Neural crest cell (in vitro differentiated cells): ENCODE data around the gene FRMD4B. TPM values are rescaled to one million over a fixed set of nuclear protein-coding genes. Genes with fewer than 3 reads are reported as not detected.
A peak's percentile ranks its signal among the peaks of the same experiment; 100 is the strongest.

ENCODE experiments used
- DNase-seq: peaks from one replicate; pipeline ENCODE4 v3.0.0; 2021; ENCODE audit warnings: low read depth, mixed read lengths, low spot score
- H3K27ac Mint-ChIP-seq: one replicate; pipeline ENCODE4 v1.8.0; 2021; ENCODE audit warnings: mild to moderate bottlenecking, mixed read lengths; ENCODE audit not compliant: unreplicated experiment
- H3K27me3 Mint-ChIP-seq: 2 replicates; pipeline ENCODE4 v1.8.0; 2021; ENCODE audit warnings: low read depth, mild to moderate bottlenecking, mixed read lengths
- H3K36me3 Mint-ChIP-seq: 2 replicates; pipeline ENCODE4 v1.8.0; 2021; ENCODE audit warnings: low read depth, mild to moderate bottlenecking, mixed read lengths
- H3K4me1 Mint-ChIP-seq: 2 replicates; pipeline ENCODE4 v1.8.0; 2021; ENCODE audit warnings: mixed read lengths
- H3K4me3 Mint-ChIP-seq: one replicate; pipeline ENCODE4 v1.8.0; 2021; ENCODE audit warnings: mild to moderate bottlenecking, mixed read lengths
- H3K9me3 Mint-ChIP-seq: 2 replicates; pipeline ENCODE4 v1.8.0; 2021; ENCODE audit warnings: mixed read lengths
- total RNA-seq: library from RNA; stranded (reverse); gene quantifications from 2 replicates; pipeline ENCODE4 v1.2.1, GENCODE V29; 2021
- TF ChIP-seq, protein P1 (sequence below): fragments of 200-600 bp; sonication (generic); conservative IDR thresholded peaks from 2 replicates; pipeline ENCODE4 v1.5.0; 2021; ENCODE audit warnings: antibody characterized with exemption, mild to moderate bottlenecking

Gene FRMD4B
- total RNA-seq, 1 donor from 2014 or later, result 17.2 TPM

DNA sequence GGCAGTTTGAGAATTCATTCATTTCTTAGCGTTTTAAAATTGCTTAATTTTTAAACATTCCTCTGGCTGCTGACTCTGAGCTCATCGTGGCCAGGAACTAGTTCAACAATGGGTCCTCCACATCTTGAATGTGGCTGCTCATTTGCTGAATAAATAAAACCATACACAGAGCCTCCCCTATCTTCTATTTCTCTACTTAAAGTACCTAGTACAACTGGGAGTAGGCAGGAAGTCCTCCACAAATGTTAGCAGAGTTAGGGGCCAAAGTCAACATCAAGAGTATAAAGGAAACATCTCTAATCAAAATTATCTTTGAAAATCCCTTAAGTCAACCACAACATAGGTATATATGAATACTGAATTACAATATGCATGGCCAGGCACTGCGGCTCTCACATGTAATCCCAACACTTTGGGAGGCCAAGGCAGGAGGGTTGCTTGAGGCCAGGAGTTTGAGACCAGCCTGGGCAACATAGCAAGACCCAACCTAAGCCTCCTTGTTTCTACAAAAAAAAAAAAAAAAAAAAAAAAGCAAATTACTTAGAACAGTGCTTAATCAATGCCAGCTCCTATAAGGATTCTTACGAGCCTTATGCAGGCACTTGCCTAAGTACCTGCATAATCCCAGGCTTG lies 206.0 kb downstream of the FRMD4B start:
- TF ChIP-seq, protein P1, sequence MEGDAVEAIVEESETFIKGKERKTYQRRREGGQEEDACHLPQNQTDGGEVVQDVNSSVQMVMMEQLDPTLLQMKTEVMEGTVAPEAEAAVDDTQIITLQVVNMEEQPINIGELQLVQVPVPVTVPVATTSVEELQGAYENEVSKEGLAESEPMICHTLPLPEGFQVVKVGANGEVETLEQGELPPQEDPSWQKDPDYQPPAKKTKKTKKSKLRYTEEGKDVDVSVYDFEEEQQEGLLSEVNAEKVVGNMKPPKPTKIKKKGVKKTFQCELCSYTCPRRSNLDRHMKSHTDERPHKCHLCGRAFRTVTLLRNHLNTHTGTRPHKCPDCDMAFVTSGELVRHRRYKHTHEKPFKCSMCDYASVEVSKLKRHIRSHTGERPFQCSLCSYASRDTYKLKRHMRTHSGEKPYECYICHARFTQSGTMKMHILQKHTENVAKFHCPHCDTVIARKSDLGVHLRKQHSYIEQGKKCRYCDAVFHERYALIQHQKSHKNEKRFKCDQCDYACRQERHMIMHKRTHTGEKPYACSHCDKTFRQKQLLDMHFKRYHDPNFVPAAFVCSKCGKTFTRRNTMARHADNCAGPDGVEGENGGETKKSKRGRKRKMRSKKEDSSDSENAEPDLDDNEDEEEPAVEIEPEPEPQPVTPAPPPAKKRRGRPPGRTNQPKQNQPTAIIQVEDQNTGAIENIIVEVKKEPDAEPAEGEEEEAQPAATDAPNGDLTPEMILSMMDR, result no peak
- peaks cover 38% of the 10 kb centered on the region for H3K4me1 Mint-ChIP-seq
- no peaks in the 10 kb centered on the region for H3K9me3 Mint-ChIP-seq
- no peak overlapping the region for H3K4me3 Mint-ChIP-seq
- no peak for DNase-seq
- no peaks in the 10 kb centered on the region for H3K27me3 Mint-ChIP-seq
- no peak overlapping the region for H3K27ac Mint-ChIP-seq
- H3K36me3 Mint-ChIP-seq, result peaks cover 43% of the 10 kb centered on the region

DNA sequence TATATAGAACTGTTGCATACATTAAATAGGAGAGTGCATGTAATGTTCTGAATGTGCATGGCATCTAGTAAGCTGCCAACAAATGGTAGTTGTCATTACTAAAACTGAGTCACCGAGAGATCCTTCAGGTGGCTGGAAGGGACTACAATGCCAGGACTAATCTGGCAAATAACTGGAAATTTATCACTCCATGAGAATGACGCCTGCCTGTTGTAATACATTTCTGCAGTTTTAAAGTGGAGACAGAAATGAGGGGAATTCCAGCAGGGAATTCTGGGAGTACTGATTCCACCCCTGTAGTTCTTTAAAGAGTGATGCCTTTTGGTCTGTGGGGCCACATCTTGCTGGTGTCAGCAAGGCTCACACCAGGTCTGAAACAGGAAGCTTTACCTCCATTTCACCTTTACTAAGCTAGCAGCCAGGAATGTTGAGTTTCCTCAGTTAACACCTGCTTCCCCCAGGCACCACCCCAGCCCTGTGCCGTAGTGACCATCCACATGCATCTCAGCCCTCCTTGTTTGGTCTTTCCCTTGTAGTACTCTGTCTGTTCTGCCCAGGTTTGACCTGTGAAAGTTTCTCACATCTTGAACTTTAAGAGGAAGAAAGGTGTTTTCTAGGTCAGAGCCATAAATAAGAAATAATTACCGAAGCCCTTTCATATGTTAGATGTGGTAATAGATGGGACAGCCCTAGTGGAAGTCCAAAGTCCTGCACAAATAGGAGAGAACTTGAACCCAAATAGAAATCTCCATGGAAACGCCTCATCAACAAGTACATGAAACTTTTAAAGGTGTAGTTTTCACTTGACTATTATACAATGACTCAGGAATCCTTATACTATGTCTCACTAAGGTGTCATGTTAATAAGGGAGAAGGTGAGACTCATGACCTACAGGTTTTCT lies 206.8 kb downstream of the FRMD4B start:
- H3K27me3 Mint-ChIP-seq, result no peaks in the 10 kb centered on the region
- DNase-seq, result no peak
- H3K36me3 Mint-ChIP-seq, result peaks cover 43% of the 10 kb centered on the region
- peaks cover 38% of the 10 kb centered on the region for H3K4me1 Mint-ChIP-seq
- TF ChIP-seq, protein P1, result peak; percentile 29
- H3K9me3 Mint-ChIP-seq, result no peaks in the 10 kb centered on the region
- H3K27ac Mint-ChIP-seq, result peak overlapping the region; percentile 16
- H3K4me3 Mint-ChIP-seq, result no peak overlapping the region

DNA sequence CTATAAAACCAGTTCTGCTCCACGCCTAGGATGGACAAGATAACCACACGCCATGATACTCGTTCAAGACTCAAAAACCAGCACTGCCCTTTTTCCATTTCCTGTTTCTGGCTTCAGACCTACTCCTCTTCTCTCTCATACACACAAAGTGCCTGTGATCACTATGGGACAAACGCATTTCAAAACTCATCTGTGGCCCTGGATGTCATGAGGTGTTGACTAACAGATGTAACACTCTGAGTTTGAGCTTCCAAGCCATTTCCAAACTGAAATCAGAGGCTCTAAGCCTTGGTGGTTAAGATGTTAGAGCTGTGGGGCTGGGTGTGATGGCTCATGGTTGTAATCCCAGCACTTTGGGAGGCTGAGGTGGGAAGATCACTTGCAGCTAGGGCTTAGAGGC lies 207.8 kb downstream of the FRMD4B start:
- TF ChIP-seq, protein P1, result no peak
- no peak overlapping the region for H3K27ac Mint-ChIP-seq
- H3K36me3 Mint-ChIP-seq, result peaks cover 46% of the 10 kb centered on the region
- H3K9me3 Mint-ChIP-seq, result no peaks in the 10 kb centered on the region
- no peak overlapping the region for H3K4me3 Mint-ChIP-seq
- no peaks in the 10 kb centered on the region for H3K27me3 Mint-ChIP-seq
- peaks cover 35% of the 10 kb centered on the region for H3K4me1 Mint-ChIP-seq
- DNase-seq, result no peak

DNA sequence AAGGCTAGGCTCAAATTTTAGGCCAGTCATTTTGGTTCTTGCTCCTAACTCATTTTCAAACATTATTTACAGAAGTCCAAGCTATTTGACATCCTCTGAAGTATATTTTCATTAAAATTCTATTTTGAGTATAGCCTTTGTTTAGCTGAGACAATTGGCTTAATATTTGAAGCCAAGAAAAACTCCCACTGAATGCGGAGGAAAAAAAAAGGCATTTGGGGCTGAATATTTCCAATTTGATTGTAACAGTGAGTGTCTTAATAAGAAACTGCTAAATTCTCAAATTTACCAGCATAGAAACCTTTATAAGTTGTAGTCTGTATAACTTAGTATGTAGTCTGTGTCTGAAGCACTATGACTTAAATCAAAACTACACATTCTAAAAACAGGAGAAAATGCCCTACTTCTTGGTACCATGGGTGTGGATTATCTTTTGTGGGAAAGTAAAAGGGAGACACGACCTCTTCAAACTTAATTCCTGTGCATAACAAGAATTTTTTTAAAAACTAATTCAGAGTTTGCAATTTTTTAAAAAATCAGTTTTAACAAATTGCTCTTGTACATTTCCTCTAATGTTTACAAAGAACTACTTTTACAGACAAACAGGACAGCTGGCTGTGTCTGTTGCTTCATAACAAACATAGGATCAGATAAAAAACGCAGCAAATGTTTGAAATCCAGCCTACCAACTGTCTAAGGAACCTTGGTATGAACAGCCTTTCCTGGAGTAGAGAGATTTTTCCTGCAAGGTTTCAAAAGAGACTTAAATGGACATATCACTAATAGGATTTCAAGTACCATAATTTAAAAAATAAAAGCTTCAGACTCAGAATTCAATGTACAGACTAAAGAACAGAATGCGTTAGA lies 210.8 kb downstream of the FRMD4B start:
- H3K4me1 Mint-ChIP-seq, result peaks cover 10% of the 10 kb centered on the region
- H3K9me3 Mint-ChIP-seq, result no peaks in the 10 kb centered on the region
- H3K36me3 Mint-ChIP-seq, result peaks cover 33% of the 10 kb centered on the region
- no peak for DNase-seq
- no peak overlapping the region for H3K4me3 Mint-ChIP-seq
- TF ChIP-seq, protein P1, result no peak
- no peak overlapping the region for H3K27ac Mint-ChIP-seq
- H3K27me3 Mint-ChIP-seq, result no peaks in the 10 kb centered on the region

DNA sequence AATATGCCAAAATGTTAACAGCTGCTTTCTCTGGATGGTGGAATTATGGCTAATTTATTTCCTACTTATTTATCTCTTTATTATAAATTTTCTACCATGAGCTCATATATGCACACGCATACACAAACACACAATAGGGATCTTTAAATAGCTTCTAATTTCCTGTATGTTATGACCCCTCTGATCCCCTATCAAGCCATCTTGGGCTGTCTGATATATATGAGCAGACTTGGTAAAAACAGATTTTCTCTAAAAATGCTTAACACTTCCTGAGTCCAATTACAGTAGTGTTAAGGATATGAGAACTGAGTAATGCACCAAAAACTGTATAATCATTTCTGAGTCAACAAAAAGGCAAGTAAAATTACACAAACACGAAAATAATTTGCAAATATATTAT lies 211.4 kb downstream of the FRMD4B start:
- TF ChIP-seq, protein P1, result no peak
- Mint-ChIP-seq H3K9me3 (no peaks in the 10 kb centered on the region), H3K4me1 (peaks cover 10% of the 10 kb centered on the region), H3K36me3 (peaks cover 29% of the 10 kb centered on the region), H3K27ac (no peak overlapping the region), H3K27me3 (no peaks in the 10 kb centered on the region), H3K4me3 (no peak overlapping the region)
- no peak for DNase-seq
